Measurements from ENCODE around the gene COX8C. TPM values are rescaled to one million over a fixed set of nuclear protein-coding genes. Genes with fewer than 3 reads are reported as not detected.

COX8C gene
- total and polyA plus RNA-seq, 2 of the 8 experiments (the other 6 are each of a cell fraction or from before 2014, with no cell fraction given) = not detected

- TF ChIP-seq CHD7 (IDR thresholded peaks at IDR 0.05; ENCODE audit: insufficient replicate concordance, low read length) (no peak), ASH2L (IDR thresholded peaks at IDR 0.05; ENCODE audit: low read length) (no peak), SP1 (IDR thresholded peaks at IDR 0.05; ENCODE audit: low read depth, low read length) (no peak), JUN (IDR thresholded peaks at IDR 0.05; ENCODE audit: low read depth, low read length) (no peak), RAD21 (IDR thresholded peaks at IDR 0.05 in 1 of 2, conservative IDR thresholded peaks at IDR 0.05 in 1 of 2; ENCODE audit: low read depth in 2 of 2, low read length in 2 of 2) (no peak), TEAD4 (IDR thresholded peaks at IDR 0.05; ENCODE audit: low read depth, low read length) (no peak), CHD1 (IDR thresholded peaks at IDR 0.05; ENCODE audit: low read depth, low read length) (no peak), NANOG (IDR thresholded peaks at IDR 0.05; ENCODE audit: insufficient read depth, low read depth, low read length, poor library complexity, severe bottlenecking) (no peak), MAFK (IDR thresholded peaks at IDR 0.05; ENCODE audit: low read depth, low read length) (no peak), FOSL1 (IDR thresholded peaks at IDR 0.05; ENCODE audit: insufficient read depth, low read depth, low read length) (no peak), TBP (IDR thresholded peaks at IDR 0.05; ENCODE audit: low read depth, low read length) (no peak)
These were observed 43.3 kb upstream of the COX8C start (continued) for GRCh38 chr14:93303659-93304058.

Data from H1 (cell line).